ENCODE data around the gene SLC7A8.
"Not testable (repeated sequence)": the region's sequence is repeated elsewhere in the genome, so short reads cannot be mapped to it uniquely, and the experiment has no call there.

SLC7A8 gene

DNA sequence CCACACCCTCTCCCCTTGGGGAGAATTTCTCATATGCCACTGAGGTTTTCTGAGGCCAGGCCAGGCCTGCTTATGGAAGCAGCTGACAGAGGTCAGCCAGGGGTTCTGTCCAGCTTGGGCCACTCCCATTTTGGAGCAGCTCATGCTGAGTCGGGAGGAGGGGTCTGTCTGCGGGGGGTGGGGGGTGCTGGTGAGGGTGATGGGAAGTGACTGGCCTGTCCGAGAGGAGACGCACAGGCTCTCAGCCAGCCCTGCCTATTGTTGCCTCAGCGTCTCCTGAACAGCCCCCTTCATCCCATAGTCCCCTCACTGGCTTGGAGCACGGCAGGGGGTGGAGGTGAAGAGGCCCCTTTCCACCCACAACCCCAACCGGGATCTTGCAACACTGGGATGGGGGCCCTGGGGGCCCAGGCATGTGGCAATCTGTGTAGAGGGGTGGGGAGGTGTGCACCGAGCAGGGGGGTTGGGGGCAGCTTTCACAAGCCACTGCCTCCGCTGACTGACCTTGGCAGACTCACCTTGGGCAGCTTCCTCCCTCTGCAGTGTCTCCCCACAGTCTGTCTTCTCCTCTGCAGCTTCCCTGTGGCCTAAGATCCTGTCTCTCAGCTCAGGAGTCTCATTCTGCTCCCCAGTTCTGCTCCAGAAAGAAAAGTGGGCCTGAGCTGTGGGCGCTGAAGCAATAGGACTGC is 69.9 kb downstream of the SLC7A8 start:
- DNase-seq = no peak

DNA sequence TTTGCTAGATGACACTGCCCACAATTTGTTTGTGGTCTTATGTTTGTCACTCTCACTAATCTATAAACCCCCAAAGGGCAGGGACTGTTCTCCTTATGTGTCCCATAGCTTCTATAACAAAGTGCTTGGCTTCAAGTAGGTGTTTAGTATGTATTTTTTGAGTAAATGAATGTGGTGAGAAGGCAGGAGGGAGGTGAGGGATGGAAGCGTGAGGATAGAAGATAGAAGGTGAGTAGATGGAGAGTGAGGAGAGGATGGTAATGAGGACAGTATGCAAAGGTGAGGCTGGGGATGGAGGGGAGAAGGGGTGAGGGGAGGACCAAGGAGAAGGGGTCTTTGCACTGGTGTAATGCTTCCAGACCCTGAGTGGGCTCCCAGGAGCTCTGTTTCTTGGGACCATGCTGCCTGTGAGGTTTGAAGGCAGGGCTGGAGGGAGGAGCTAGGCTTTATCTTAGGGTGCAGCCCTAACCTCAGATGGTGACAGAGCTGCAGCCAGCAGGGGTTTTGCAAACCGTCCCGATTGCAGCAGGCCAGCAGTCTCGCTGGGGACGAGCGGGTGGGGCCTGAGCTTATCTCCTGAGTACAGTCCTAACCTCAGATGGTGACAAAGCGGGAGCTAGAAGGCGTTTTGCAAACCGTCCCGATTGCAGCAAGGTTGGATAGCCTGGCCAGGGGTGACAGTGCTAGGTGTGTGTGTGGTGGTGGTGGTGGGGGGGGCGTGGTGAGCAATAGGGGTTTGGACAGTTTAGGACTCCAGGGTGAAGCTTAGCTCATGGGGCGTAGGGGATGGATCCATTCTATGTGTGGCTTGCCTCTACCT is 70.9 kb downstream of the SLC7A8 start:
- DNase-seq = no peak

DNA sequence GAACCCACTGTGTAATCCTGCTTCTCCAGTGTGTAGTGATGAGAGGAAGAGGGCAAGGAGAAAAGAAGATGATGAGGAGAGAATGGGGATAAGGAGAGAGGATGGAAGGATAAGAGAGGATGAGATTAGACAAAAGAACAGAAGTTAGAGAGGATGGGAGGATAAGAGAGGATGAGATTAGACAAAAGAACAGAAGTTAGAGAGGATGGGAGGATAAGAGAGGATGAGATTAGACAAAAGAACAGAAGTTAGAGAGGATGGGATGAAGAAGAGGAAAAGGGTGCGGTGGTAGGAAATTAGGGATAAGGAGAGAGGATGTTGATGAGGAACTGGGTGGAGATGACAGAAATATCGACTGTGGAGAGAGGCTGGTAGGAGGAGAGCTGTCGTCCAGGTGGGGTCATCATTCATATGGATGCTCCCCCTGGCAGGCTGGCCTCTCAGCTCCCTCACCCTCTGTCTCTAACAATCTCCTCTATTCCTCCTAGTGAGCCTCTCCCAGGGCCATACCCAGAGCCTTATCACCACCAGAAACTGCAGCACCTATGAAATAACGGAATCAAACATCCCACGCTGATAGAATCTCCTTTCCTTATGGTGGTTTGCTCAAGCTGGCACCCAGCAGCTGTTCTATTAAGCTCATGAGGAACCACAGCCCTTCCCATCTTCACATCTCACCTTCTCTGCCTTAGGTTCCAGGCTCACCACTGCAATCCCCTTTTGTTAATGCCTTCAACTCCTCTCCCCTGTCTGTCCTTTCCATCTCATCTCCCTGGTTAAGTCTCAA is 72.7 kb downstream of the SLC7A8 start:
- no peak for DNase-seq

DNA sequence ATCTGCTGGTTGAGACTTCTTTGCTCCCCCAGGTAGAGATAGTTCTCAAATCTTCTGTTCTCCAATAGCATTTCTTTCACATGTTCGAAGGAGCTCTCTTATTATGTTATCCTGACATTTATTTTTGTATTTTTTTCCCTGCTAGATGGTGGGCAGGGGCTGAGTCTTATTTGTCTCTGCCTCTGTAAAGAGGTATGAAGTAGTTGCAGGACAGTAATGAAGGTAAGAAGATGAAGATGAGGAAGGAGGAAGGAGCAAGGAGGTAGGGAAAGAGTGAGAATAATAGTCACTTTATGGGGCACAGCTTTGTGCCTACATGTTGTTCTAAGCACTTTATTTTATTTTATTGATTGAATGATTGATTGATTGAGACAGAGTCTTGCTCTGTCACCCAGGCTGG is 73.7 kb downstream of the SLC7A8 start:
- no peak for DNase-seq

DNA sequence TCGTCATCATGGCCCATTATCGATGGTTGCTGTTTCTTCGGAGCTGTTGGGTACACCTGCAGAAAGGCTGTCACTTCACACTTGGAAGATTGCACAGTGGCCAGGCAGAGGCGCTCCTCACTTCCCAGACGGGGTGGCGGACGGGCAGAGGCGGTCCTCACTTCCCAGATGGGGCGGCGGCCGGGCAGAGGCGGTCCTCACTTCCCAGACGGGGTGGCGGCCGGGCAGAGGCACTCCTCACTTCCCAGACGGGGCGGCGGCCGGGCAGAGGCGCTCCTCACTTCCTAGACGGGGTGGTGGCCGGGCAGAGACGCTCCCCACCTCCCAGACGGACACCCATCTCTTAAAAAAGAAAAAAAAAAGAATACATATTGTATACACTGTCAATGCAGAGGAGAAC is 75.3 kb downstream of the SLC7A8 start:
- DNase-seq = not testable (repeated sequence)

DNA sequence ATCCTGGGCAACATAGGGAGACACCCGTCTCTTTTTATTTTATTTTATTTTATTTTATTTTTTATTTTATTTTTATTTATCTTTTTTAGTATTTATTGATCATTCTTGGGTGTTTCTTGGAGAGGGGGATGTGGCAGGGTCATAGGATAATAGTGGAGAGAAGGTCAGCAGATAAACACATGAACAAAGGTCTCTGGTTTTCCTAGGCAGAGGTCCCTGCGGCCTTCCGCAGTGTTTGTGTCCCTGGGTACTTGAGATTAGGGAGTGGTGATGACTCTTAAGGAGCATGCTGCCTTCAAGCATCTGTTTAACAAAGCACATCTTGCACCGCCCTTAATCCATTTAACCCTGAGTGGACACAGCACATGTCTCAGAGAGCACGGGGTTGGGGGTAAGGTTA is 75.8 kb downstream of the SLC7A8 start:
- not testable (repeated sequence) for DNase-seq

DNA sequence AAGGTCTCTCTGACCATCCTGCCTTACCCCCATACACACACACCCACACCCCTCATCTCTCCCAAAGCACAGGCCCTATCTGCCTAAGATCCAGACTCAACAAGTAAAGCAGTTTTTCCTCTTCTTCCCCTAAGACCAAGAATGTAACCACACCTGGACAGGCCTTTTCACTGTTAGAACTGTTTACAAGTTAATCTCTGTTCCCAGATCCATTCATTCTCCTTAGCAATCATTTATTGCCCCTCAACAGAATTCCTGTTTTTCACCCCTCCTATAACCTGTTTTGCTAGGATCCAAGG is 76.8 kb downstream of the SLC7A8 start:
- no peak for DNase-seq

DNA sequence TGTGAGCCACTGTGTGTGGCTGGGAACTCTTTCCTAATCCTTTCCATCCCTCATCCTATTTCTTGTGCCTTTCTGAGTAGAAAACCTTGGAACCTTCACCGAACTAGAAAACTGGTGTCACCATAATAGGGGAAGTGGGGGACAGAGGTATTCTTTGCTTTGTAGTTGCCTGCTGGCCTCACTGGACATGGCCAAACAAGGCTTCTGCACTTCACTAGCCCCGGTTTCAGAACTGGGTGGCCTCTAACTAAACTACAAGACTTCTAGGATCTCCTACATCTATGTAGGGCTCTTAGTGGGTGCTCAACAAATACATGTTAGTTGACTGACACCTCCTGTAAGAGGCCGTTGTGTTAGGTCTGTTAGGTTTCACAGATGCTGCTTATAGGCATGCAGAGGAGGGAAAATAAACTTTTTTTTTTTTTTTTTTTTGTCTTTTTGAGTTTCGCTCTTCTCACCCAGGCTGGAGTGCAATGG is 78.1 kb downstream of the SLC7A8 start:
- DNase-seq = no peak

DNA sequence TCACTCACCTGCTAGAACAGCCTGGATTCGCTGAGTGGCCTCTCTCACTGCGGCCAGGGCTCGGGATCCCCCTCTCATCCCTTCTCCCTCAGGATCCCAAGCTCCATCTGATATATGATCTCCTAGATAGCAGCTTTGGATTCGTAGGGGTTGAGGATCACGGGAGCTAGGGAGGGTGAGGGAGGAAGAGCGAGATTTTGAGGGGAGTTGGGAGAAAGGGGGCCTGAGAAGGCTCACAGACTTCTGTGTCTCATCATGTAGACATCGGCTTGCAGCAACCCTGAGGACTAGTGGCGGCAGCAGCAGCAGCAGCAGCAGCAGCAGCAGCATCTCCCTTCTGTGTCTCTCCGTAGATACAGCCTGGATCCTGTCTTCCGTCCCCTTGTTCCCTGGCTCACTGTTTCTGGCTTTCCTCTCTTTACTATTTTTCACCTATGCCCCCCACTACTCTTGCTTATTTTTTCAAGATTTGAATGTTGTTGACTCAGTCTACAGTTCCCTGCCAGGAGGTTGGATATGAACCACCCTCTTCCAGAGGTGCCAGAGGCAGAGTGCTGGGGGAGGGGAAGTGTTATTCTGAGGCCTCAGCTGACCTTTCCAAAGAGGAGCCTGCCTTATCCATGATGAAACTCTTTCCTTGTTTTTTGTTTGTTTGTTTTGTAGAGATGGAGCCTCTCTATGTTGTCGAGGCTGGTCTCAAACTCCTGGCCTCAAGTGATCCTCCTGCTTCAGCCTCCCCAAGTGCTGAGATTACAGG is 78.7 kb downstream of the SLC7A8 start, which contains the start of gene CIROP:
TSS of gene CIROP (minus strand) at position 399 of the 757 bp plus-strand sequence. CDS start at position 330, 69 bp downstream.
- no peak for DNase-seq

DNA sequence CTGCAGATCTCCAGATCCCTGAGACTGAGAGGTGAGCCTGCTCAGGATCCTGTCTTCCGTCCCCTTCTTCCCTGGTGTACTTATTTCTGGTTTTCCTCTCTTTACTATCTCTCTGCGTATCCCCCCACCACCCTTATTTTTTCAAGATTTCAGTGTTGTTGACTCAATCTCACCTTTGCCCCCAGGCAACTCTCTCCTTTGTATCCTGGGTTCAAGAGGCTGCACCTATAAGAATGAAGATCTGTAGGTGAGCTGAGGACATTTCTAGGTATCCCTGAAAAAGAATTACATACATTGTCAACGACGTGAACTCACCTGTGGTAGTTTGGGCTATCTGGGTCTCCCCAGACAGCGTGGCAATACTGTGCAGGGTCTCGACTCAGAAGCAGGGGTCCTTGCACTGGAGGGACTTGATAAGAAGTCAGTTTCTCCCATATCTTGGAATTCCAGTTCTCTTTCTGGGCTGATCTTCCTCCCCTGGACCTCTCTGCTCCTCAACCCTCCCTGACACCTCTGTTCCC is 79.3 kb downstream of the SLC7A8 start:
- DNase-seq = no peak

DNA sequence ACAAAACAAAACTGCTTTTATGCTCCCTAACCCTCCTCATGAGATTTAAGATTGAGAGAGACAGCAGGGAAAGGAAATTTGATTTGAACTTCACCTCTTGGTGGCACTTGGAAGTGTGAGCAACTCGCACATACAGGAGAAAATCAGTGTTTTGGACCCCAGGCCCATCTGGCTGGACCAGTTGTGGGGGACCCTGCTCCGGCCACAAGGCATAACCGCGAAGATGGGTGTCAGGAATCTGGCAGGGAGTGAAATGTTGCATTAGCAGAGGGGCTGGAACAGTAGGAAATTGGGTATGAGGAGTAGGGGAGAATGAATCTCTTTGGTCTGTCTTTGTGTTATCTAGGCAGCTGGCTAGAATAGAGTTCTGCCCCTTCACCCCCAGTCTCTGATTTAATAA is 79.9 kb downstream of the SLC7A8 start:
- DNase-seq = no peak

DNA sequence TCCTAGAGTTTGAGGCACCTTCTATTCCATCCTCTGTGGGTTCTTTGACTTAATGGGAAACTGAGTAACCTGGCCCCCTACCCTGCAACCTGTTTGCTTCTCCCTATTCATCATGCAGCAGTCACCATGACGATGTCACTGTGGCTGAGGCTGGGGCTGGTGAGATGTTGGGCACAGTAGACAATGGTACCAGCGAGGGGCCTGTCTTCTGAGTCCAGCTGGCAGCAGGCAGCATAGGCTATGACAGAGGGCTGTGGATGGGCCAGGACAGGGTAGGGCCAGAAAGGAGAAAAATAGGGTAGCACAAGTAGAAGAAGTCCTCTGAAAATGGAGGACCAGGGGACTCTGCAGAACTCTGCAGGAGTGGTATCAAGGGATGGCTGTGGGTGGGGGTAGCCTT is 80.7 kb downstream of the SLC7A8 start:
- no peak for DNase-seq

DNA sequence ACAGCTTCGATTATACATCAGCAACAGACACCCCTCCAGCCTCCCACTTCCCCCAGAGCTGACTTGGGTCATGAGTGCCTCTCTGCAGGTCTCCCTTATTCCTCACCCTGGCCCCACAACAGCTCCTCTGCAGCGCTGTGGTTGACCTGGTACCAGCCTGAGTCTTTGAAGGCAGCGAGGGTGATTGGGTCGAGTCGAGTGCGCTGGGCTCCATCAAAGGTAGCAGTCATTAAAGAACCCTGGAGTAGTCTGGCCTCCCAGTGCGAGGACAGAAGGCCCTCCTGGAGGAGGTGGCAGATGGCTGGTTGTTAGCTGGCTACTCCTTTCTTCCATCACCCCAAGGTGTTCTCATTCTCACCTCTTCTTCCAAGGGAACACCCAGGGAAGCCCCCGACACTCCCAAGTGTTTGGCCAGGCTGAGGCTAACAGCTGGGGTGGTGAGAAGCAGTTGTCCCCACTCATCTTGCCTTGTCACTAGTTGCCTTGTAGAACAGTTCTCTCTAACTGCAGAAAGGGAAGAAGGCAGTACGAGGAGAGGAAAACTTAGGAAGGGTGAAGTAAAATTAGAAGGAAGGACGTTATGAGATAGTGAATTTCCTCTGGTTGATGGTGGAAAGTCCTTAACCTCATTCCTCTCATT is 81.4 kb downstream of the SLC7A8 start:
- no peak for DNase-seq

DNA sequence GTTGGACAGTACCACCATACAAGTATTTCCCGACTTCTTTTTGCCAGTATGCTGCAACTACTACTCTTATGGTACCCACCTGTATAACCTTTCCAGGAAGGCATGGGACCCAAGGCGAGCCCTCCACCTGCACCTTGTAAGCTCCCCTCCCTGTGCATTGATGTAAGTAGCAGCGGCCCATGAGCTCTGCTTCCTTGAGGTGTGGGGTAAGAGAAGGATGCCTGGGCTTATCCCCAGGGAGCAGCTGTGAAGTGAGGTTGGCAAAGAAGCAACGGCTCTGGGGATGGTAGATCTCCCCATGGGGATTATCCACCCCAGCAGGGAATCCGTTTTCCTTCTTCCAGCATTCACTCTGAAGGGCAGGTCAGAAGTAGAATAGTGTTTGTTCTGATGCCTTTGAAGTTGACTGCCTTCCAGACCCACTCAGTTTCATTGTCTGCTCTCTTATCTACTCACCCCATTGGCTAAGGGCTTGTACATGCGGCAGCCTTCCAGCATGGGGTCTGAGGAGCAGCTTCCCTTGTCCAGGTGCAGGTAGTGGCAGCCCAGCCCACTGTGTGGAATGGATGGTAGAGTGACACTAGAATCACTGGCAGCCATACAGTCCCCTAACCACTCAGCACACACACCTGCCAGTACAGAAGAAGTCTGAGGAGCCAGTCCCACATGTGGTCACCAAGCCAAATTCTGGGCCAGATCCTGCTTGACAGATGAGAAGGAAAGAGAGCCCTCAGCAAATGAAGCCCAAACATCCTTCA is 82.1 kb downstream of the SLC7A8 start:
- DNase-seq = no peak

DNA sequence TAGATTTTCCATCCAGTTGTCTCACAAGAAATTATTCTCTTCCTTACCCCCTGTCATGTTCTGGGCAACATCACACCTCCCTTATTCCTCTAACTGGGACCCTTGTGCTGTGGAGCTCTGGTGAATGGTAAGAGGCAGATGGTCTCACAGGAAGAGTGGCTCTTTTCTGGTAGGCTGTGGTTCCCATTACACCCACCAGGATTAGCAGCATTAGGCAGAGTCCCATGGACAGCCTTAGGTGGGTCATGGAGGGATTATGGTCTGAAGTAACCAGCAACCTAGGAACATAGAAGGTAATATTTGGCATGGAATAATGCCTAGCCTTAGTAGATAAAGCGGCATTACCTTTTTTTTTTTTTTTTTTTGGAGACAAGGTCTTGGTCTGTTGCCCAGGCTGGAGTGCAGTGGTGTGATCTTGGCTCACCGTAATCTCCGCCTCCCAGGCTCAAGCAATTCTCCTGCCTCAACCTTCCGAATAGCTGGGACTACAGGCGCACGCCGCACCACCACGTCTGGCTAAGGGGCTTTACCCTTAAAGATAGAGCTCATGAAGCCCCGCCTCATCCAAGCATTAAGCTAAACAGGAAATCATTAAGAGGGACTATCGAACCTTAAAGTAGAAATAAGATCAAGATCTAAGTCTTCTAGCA is 84.1 kb downstream of the SLC7A8 start:
- no peak for DNase-seq

DNA sequence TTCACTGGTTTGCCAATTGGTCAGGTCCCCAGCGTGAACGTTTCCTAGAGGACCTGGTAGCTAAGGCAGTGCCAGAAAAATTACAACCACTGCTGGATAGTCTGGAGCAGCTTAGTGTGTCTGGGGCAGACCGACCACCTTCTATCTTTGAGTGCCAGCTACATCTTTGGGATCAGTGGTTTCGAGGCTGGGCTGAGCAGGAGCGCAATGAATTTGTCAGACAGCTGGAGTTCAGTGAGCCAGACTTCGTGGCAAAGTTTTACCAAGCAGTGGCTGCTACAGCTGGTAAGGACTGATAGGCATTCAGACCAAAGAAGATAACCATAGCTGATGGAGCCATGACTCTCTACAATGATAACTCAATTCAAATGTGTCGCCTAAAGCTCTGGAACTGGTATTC is 85.7 kb downstream of the SLC7A8 start:
- no peak for DNase-seq

DNA sequence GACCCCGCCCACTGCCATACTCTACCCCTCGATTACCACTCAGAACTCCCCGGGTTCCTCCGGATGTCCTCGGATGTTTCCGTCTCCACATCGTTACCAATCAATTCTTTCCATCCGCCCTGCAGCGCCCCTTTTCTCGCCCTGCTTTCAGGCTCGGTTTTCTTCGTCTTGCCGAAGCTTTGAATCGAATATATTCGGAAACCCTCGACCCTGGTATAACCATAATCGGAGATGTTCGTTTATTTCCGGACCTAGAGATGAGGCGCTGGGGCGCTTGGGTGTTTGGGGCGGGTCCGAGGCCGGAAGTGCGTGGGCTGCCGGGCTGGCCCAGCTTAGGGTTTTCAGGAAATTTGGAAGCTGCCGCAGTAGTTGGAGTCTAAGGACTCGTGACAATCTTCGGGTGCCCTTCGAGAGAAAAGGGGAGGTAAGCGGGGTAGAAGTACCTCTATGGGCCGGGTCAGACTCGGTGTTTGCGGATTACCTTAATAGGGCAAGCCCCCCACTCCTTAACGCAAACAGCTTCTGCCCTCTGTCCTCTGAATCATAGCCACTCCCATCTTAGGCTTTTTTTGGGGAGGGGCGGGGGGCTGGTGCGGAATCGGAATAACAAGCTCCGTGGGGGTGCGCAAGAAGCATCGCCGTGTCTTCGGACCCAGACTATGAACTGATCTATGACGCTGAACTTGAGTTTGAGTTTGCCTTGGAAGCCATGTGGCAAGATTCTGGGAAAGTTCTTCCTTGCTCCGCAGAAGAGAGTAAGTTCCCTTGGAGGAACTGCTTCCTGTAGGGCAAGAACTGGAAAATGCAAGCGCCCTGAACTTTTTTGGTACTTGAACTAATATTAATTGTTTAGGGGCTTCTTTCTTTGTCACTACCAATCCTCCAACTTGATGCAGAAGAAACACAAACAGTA is 88.0 kb downstream of the SLC7A8 start, which contains the start of gene C14orf119:
TSS of gene C14orf119 (plus strand) at position 310 of the 913 bp plus-strand sequence. CDS start 2,154 bp downstream, outside the sequence.
- peak; percentile 100 for DNase-seq

DNA sequence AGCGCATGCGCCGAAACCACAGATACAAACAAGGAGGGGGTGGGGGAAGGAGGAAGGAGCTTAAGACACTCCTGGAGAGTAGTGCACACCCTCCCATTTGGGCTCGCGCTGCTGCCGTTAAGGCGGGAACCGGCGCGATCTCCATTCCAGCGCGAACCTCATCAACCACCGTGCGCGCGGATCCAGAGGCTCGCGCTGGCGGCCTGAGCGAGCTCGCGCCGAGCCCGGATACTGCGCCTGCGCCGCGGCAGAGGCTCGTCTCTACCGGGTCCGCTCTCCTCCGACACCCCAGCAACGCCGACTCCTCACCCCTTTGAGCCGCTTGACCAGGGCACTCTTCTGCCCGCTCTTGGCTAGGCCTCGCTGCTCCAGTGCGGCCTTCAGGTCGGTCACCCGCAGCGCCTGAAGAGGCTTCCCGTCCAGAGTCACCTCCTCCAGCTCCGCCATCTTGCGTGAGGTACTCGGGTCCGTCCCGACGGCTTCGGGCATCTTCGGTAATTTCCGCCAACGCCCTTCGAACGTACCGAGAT is 88.7 kb downstream of the SLC7A8 start, which contains the start of gene ACIN1:
TSS of gene ACIN1 (minus strand) at position 471 of the 530 bp plus-strand sequence. CDS start at position 447, 24 bp downstream.
- peak; percentile 86 for DNase-seq
